Measurements from ENCODE around the gene LY86. TPM values are rescaled to one million over a fixed set of nuclear protein-coding genes. Genes with fewer than 3 reads are reported as not detected.

Gene LY86
- total and polyA plus RNA-seq, 2 of the 13 experiments (the other 11 are each of a cell fraction or from before 2014, with no cell fraction given): not detected

- no peak for TF ChIP-seq ZNF646 (CRISPR knock-in tag; IDR thresholded peaks at IDR 0.05)
- no peak for TF ChIP-seq ISL2 (CRISPR knock-in tag; IDR thresholded peaks at IDR 0.05)
- TF ChIP-seq STAG1 (CRISPR knock-in tag; IDR thresholded peaks at IDR 0.05): no peak
- TF ChIP-seq SIN3A (IDR thresholded peaks at IDR 0.05; ENCODE audit: borderline replicate concordance, low read depth, low read length): no peak
- no peak for TF ChIP-seq KDM1A (CRISPR knock-in tag; IDR thresholded peaks at IDR 0.05)
- TF ChIP-seq TBX3 (IDR thresholded peaks at IDR 0.05; ENCODE audit: borderline replicate concordance): no peak
- no peak for TF ChIP-seq KAT2B (IDR thresholded peaks at IDR 0.05; ENCODE audit: borderline replicate concordance, low read depth, low read length)
Measured at GRCh38 chr6:6646859-6647258, 58.3 kb downstream of the LY86 start (continued).

- DNase-seq (ENCODE audit: low spot score) (no peak), FAIRE-seq (no peak), ATAC-seq (no peak)
- Histone ChIP-seq H3K9ac (ENCODE audit: insufficient read depth, low read depth, low read length) (no peak overlapping the region), H3K4me1 (ENCODE audit: insufficient read depth, low read length) (no peaks in the 10 kb centered on the region), H3K36me3 (replicated peaks in 1 of 2; ENCODE audit: control insufficient read depth in 1 of 2, insufficient read depth in 2 of 2, low read length in 2 of 2) (no peaks in the 10 kb centered on the region), H3K79me2 (ENCODE audit: insufficient read depth, low read length) (no peaks in the 10 kb centered on the region), H3K4me3 (replicated peaks in 1 of 3; ENCODE audit: insufficient read depth in 1 of 3, low read depth in 2 of 3, low read length in 3 of 3) (no peak overlapping the region), H3K4me2 (ENCODE audit: low read depth, low read length) (no peak overlapping the region), H3K27me3 (ENCODE audit: control insufficient read depth in 1 of 2, insufficient read depth in 2 of 2, low read length in 2 of 2) (no peaks in the 10 kb centered on the region; a peak in 1 of 5 replicates), H3K27ac (ENCODE audit: extremely low read length, insufficient read depth, low read length) (no peak overlapping the region), H2AFZ (ENCODE audit: low read length) (no peak overlapping the region), H3K9me3 (ENCODE audit: low read length) (no peaks in the 10 kb centered on the region), H4K20me1 (ENCODE audit: insufficient read depth, low read length) (no peaks in the 10 kb centered on the region)
- CTCF ChIA-PET (ENCODE audit: low intra/inter-chr PET ratio, low total read pairs): no interaction called here
- POLR2A ChIA-PET: no interaction called here
- intact Hi-C loops (cut with micrococcal nuclease; ENCODE audit: unreplicated experiment): no loop called here
- BruUV-seq (replicated peaks): no TSS peak
- in situ Hi-C loops (cut with HindIII; ENCODE audit: extremely low pct_ligation_motif_present, low pct_unique_long_range_greater_than_20kb): no loop called here
- 51% methylated on average over 5 of the region's 5 CpGs for WGBS (ENCODE audit: low lambda C conversion rate)
- TF ChIP-seq SP1 (IDR thresholded peaks at IDR 0.05): no peak
- TF ChIP-seq SP1 (CRISPR knock-in tag; IDR thresholded peaks at IDR 0.05): no peak
- no peak for TF ChIP-seq AFF4 (CRISPR knock-in tag; IDR thresholded peaks at IDR 0.05)
- no peak for TF ChIP-seq RAD51 (IDR thresholded peaks at IDR 0.05; ENCODE audit: borderline replicate concordance)
- no peak for TF ChIP-seq ZNF350 (CRISPR knock-in tag; IDR thresholded peaks at IDR 0.05; ENCODE audit: borderline replicate concordance, low read depth)
Measured at GRCh38 chr6:6648692-6649343, 60.3 kb downstream of the LY86 start.
